Naive thymus-derived CD8-positive, alpha-beta T cell (primary cell): ENCODE results near the gene TRAPPC5. TPM values are rescaled to one million over a fixed set of nuclear protein-coding genes. Genes with fewer than 3 reads are reported as not detected.

Source experiments
- ATAC-seq, 2 donors: fragments of 150-1000 bp; cut with Tn5 transposase in 1 of 2; sonication (Bioruptor Pico), chemical (Tn5 transposase) in 1 of 2; 1 replicate in 1 of 2; 2 replicates in 1 of 2; pipeline ENCODE4 v1.10.0; 2021; ENCODE audit warnings: mild to moderate bottlenecking in 2 of 2, moderate library complexity in 2 of 2
- POLR2A ChIA-PET: fragments of 350-600 bp; sonication (Branson Sonifier 250); formaldehyde crosslinking; loops from one replicate; lab custom pipeline; 2021; ENCODE audit warnings: antibody characterized with exemption; lab: Charles Lee
- DNase-seq, 10 donors: peaks; one replicate each; pipeline versions ENCODE4 v3.0.0 to v3.0.0-alpha.2; 2020 to 2022
- H3K27ac Mint-ChIP-seq, 10 donors: one replicate each; pipeline ENCODE4 v1.8.0; 2020 to 2022; ENCODE audit warnings: mild to moderate bottlenecking in 10 of 10, mixed read lengths in 10 of 10, moderate library complexity in 4 of 10, inconsistent platforms in 1 of 10
- H3K27me3 Mint-ChIP-seq, 5 donors: one replicate each; pipeline ENCODE4 v1.8.0; 2021 to 2022; ENCODE audit warnings: mixed read lengths in 5 of 5
- H3K36me3 Mint-ChIP-seq, 3 donors: one replicate each; pipeline ENCODE4 v1.8.0; 2020 to 2022; ENCODE audit warnings: mixed read lengths in 3 of 3, mild to moderate bottlenecking in 2 of 3, inconsistent platforms in 1 of 3
- H3K4me1 Mint-ChIP-seq, 4 donors: one replicate each; pipeline ENCODE4 v1.8.0; 2021 to 2022; ENCODE audit warnings: mixed read lengths in 4 of 4
- H3K4me3 Mint-ChIP-seq, 10 donors: one replicate each; pipeline ENCODE4 v1.8.0; 2020 to 2022; ENCODE audit warnings: mild to moderate bottlenecking in 10 of 10, mixed read lengths in 10 of 10, moderate library complexity in 6 of 10, inconsistent platforms in 1 of 10
- H3K9me3 Mint-ChIP-seq, 9 donors: one replicate each; pipeline ENCODE4 v1.8.0; 2020 to 2022; ENCODE audit warnings: mixed read lengths in 9 of 9, mild to moderate bottlenecking in 3 of 9, inconsistent platforms in 1 of 9, moderate library complexity in 1 of 9
- polyA plus RNA-seq, 3 donors: library from polyadenylated mRNA; unstranded; fragments of 300-500 nt; fragmentation: Illumina TruSeq; gene quantifications; one replicate each; pipeline ENCODE4 v1.2.3, GENCODE V29; 2021
- total RNA-seq, 8 experiments: library from RNA in 2 of 8; stranded (reverse) in 2 of 8; gene quantifications; one replicate each; pipeline ENCODE4 v1.2.3 and lab custom pipeline; 2021 to 2026

TRAPPC5 gene
- total and polyA plus RNA-seq, 5 experiments from 2014 or later: 66.5 to 208 (median 154) TPM

DNA sequence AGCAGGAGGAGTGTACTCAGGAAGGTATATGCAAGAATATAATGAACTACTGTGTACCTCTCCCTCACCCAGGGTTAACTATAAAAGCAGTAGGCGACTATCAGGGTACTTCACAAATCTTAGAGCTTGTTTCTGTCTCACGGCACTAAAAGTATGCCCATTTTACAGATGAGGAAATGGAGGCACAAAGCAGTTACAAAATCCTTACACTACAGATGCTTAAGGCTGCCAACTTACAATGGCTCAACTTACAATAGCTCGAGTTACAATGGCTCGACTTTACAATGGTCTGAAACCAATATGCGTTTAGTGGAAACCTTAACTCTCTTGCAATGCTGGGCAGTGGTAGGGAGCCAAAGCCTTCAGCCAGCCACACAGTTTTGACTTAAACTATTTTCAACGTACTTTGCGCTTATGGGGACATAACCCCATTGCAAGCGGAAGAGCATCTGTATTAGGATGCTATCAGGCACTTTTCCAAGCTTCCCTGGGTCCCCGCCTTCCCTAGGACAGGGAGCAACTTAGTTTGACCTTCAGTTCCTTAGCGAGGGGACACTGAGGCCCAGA, 17.2 kb downstream of the TRAPPC5 start:
- H3K9me3 Mint-ChIP-seq: no peaks in the 10 kb centered on the region
- DNase-seq: no peak
- no peak overlapping the region for H3K27ac Mint-ChIP-seq
- POLR2A ChIA-PET: interaction anchor here (0.6 to 2.6 kb wide), 3 partner anchors 11 to 306 kb away, joined by 3 to 11 read pairs (median 3); partner anchors contain the start of gene TRAPPC5
- peaks cover 11 to 56% (median 28%) of the 10 kb centered on the region in 4 donors for H3K4me1 Mint-ChIP-seq
- H3K36me3 Mint-ChIP-seq: no peaks in the 10 kb centered on the region
- peaks cover 0 to 6% (median 0%) of the 10 kb centered on the region in 5 donors for H3K27me3 Mint-ChIP-seq
- no peak overlapping the region for H3K4me3 Mint-ChIP-seq
- ATAC-seq: no peak

DNA sequence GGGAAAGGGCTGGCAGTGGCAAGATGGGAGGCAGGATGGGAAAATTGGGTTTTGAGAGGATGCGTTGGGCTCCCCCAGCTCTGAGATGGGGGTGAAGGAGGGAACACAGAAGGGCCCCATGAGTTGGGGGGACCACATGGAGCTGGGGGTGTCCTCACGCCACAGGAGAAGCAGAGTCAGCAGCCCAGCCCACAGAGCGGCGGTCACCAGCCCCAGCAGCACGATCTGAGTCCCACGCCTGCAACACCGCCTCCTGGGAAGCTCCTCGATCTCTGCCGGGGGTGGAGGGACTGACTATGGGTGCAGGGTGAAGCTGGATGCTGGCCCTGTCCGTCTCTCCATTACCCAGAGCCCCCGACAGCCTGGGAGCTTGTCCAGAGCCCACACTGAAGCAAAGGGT, 17.9 kb downstream of the TRAPPC5 start:
- no peaks in the 10 kb centered on the region for H3K36me3 Mint-ChIP-seq
- POLR2A ChIA-PET: interaction anchor here (0.6 to 2.6 kb wide), 5 partner anchors 8 to 313 kb away, joined by 3 to 11 read pairs (median 4); partner anchors contain the start of gene TRAPPC5

DNA sequence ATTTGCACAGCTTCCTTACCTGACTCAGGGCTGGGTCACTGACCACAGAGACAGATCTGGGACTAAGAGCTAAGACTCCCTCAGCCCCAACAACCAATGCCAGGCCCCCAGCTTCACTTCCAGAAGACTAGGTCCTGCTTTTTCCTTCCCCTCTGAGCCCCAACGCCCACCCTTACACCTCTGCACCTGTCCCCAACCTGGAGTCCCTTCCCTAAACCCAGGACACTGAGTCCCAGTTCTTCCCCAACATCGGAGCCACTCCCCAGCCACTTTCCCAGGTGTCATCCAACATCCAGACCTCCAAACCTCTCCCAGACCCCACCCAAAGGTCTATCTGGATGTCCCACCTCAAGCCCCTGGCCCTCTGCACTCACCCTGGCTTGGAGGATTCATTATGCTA, 18.4 kb downstream of the TRAPPC5 start:
- peak overlapping the region in 3 of 10 donors; percentile 24 to 81 (median 65) for H3K27ac Mint-ChIP-seq
- peak overlapping the region in 1 of 10 donors; percentile 63 for H3K4me3 Mint-ChIP-seq
- peaks cover 18 to 63% (median 37%) of the 10 kb centered on the region in 4 donors for H3K4me1 Mint-ChIP-seq

More for the DNA sequence above, 17.9 kb downstream of the TRAPPC5 start:
- H3K9me3 Mint-ChIP-seq: no peaks in the 10 kb centered on the region
- peak overlapping the region in 1 of 10 donors; percentile 65 for H3K27ac Mint-ChIP-seq
- peaks cover 0 to 6% (median 0%) of the 10 kb centered on the region in 5 donors for H3K27me3 Mint-ChIP-seq
- DNase-seq (no peak), ATAC-seq (no peak)
- no peak overlapping the region for H3K4me3 Mint-ChIP-seq
- H3K4me1 Mint-ChIP-seq: peaks cover 15 to 61% (median 33%) of the 10 kb centered on the region in 4 donors

DNA sequence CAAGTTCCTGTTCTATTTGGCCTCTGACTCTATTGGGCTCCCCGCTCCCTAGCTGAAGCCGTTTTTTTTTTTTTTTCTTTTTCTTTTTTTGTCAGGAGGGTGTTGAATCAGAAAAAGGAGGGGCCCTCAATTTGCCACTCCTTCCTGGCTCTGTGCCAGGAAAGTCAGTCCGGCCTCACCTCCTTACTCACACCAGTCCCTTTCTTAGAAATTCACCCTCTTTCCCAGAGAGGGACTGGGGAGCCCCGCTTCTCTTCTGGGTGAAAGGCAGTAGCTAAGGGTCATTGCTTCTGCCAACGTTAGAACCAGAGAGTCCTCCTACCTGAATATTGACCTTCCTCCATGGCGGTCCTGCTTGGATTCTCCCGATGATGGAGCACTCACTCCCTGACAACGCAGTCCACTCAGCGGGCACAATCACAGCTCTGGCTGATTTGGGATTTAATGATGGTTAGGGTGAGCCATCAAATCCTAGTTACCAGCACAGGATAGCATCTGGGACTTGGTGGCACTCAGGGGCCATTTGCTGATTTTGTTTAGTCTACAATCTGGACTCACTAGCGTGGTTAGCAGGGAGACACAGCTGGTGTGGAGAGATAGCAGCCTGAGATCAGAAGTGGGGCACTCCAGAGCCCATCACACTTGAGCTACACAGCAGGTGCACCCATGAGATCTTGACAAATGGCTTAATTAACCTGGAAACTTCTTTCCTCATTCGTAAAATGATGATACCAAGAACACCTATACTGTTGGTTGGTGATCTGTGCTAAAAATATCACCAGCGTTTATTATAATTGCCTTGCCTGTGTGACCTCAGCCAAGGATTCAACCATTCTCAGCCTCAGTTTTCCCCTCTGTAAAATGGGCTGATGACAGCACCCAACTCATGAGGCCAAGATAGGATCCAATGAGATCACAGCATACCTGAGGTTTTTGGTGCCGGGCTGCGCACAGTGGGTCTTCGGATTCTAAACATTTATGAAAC, 19.1 kb downstream of the TRAPPC5 start:
- peak overlapping the region in 1 of 10 donors; percentile 63 for H3K4me3 Mint-ChIP-seq
- ATAC-seq (no peak), DNase-seq (no peak)
- POLR2A ChIA-PET: interaction anchor here (0.8 kb wide), 1 partner anchor 19 kb away, joined by 4 read pairs; the partner anchor contains the start of gene TRAPPC5
- peak overlapping the region in 8 of 10 donors; percentile 20 to 81 (median 54) for H3K27ac Mint-ChIP-seq
- H3K9me3 Mint-ChIP-seq: no peaks in the 10 kb centered on the region
- no peaks in the 10 kb centered on the region for H3K36me3 Mint-ChIP-seq
- peaks cover 15 to 62% (median 41%) of the 10 kb centered on the region in 4 donors for H3K4me1 Mint-ChIP-seq
- peaks cover 0 to 6% (median 0%) of the 10 kb centered on the region in 5 donors for H3K27me3 Mint-ChIP-seq

More for the DNA sequence above, 18.4 kb downstream of the TRAPPC5 start:
- POLR2A ChIA-PET: interaction anchor here (0.8 to 1.0 kb wide), 2 partner anchors 8 to 18 kb away, joined by 4 read pairs; partner anchors contain the start of gene TRAPPC5
- DNase-seq: no peak
- no peak for ATAC-seq
- peaks cover 0 to 6% (median 0%) of the 10 kb centered on the region in 5 donors for H3K27me3 Mint-ChIP-seq
- no peaks in the 10 kb centered on the region for H3K36me3 Mint-ChIP-seq
- H3K9me3 Mint-ChIP-seq: no peaks in the 10 kb centered on the region

DNA sequence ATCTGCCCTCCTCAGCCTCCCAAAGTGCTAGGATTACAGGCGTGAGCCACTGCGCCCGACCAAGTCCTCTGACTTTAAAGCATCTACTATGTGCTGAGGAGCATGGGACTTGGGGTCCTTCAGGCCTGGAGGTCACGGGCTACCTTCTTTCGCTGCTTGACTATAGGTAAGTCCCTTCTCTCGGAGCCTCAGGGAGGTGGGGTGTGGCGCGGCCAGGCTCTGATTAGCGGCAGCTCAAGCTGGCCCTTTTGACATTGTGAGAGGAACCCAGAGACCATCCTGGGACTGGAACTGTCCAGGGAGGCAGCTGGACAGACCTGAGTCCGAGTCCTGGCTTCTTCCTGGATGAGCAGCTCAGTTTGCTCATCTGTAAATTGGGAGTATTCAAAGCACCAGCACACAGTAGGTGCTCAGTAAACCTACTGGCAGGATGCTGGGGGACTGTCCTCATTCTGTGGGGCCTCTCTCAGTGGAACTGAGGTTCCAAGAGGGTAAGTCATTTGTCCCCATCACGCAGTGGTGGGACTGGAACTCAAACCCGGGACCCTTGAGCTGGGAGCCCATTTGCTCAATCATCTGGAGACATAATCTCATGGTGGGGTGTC, 20.5 kb downstream of the TRAPPC5 start:
- ATAC-seq (no peak), DNase-seq (no peak)
- H3K36me3 Mint-ChIP-seq: no peaks in the 10 kb centered on the region
- H3K27me3 Mint-ChIP-seq: peaks cover 0 to 6% (median 0%) of the 10 kb centered on the region in 5 donors
- H3K9me3 Mint-ChIP-seq: no peaks in the 10 kb centered on the region
- POLR2A ChIA-PET: interaction anchor here (0.6 to 1.4 kb wide), 5 partner anchors 13 to 791 kb away, joined by 3 to 5 read pairs (median 3); partner anchors contain the start of gene TRAPPC5
- H3K4me3 Mint-ChIP-seq: peak overlapping the region in 1 of 10 donors; percentile 65
- H3K4me1 Mint-ChIP-seq: peaks cover 21 to 68% (median 54%) of the 10 kb centered on the region in 4 donors
- H3K27ac Mint-ChIP-seq: peak overlapping the region in 3 of 10 donors; percentile 4 to 98 (median 84)

DNA sequence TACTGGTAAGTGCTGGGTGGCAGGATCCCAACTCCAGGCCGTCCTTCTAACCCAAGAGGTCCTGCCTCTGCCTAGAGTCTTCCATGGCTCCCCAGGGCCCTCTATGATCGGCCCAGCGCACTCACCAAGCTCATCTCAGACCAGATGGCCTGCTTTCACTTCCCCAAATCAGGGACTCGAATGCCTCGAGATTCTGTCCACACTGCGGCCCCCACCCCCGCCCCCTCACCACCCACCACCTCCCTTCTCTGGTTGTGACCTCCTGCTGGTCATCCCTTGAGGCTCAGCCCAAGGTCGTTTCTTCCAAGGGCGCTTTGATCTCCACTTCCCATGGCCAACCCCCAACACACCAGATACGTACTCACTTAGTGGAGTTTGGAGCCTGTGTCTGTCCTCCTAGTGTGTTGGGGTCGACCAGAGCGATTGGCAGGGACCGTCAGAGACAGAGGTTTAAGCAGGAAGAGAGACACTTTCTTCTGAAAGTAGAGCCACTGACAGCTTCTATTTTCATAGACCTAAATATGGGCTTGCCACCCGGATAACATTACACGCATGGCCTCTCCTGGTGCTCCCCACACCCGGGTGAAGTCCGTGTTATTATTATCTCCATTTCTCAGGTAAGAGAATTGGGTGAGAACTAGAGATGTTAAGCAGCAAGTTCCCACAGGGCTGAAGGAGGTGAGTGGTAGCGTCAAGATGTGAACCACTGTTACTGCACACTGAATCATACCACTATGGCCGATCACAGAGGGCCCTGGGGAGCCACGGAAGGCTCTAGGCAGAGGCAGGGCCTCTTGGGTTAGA, 21.2 kb downstream of the TRAPPC5 start, which contains the start of gene FCER2:
Gene FCER2 (minus strand): TSS at position 478 of the 804 bp plus-strand sequence. CDS start 2,371 bp downstream, outside the sequence.
- H3K27ac Mint-ChIP-seq: peak within 1 kb of the TSS; percentile 73 to 98 (median 82)
- ATAC-seq: no peak

DNA sequence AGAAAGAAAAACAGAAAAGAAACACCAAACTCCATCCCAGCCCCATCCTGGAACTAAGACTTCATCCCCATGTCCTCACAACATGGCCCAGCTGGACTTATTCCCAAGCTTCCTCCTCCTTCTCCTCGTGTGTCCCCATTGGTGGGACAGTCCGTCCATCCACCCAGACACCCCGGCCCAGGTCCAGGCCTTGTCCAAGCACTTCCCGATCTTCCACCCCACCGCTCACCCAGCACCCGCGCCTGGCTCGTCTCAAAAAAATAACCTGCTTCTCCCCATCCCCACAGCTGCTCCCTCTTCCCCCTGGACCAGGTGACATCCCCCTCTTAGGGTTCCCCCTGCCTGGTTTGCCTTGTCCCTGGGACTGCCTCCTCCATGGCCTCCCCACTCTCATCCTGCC, 22.7 kb downstream of the TRAPPC5 start:
- peak overlapping the region in 1 of 10 donors; percentile 74 for H3K4me3 Mint-ChIP-seq
- H3K27ac Mint-ChIP-seq: peak overlapping the region; percentile 28 to 99 (median 83)

More for the DNA sequence above, 21.2 kb downstream of the TRAPPC5 start, which contains the start of gene FCER2:
- POLR2A ChIA-PET: interaction anchor here (0.6 to 1.4 kb wide), 3 partner anchors 18 to 791 kb away, joined by 3 to 5 read pairs (median 4); partner anchors contain the start of gene TRAPPC5
- Mint-ChIP-seq H3K4me3 (peak within 1 kb of the TSS in 3 of 10 donors; percentile 26 to 65 (median 48)), H3K36me3 (no peaks in the 10 kb centered on the region), H3K27me3 (peaks cover 0 to 6% (median 0%) of the 10 kb centered on the region in 5 donors), H3K9me3 (no peaks in the 10 kb centered on the region), H3K4me1 (peaks cover 27 to 72% (median 60%) of the 10 kb centered on the region in 4 donors)
- no peak for DNase-seq

DNA sequence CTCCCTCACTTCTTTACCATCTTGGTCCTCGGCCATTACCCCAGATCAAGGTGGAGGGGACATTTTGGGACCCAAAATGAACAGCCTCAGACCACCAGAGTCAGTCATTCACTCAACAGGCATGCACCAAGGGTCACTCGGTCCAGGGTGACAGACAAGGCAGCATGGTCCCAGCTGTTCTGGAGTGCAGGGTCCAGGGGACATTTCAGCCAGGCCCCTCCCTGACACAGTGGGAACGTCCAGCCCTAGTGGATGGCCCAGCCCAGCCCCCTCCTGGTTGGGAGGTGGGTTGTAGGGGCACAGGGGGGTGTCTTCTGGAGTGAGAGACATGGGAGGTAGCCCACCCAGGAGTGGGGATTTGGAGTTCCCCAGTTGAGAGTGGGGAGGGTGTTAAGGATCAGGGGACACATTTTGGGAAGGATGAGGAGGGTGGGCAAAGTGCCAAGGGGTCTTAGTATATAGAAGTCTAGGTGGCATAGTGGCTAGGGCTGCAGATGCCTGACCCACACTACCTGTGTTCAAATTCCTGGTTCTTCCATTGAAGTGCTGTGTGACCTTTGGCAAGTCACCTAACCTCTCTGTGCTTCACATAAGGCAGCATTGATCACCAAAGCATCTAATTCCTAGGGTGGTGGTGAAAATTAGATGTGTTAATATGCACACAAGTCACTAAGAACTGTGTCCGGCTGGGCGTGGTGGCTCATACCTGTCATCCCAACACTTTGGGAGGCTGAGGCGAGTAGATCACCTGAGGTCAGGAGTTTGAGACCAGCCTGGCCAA, 23.8 kb downstream of the TRAPPC5 start:
- H3K27me3 Mint-ChIP-seq: no peaks in the 10 kb centered on the region
- no peaks in the 10 kb centered on the region for H3K9me3 Mint-ChIP-seq
- ATAC-seq: no peak
- POLR2A ChIA-PET: interaction anchor here (0.7 to 2.9 kb wide), 4 partner anchors 16 to 57 kb away, joined by 3 to 29 read pairs (median 8); partner anchors contain the start of gene TRAPPC5
- H3K4me3 Mint-ChIP-seq: peak overlapping the region in 2 of 10 donors; percentile 9 to 30
- DNase-seq: no peak
- H3K36me3 Mint-ChIP-seq: no peaks in the 10 kb centered on the region
- H3K4me1 Mint-ChIP-seq: peaks cover 25 to 74% (median 69%) of the 10 kb centered on the region in 4 donors
- H3K27ac Mint-ChIP-seq: peak overlapping the region; percentile 75 to 99 (median 98)

More for the DNA sequence above, 22.7 kb downstream of the TRAPPC5 start:
- POLR2A ChIA-PET: interaction anchor here (0.6 to 0.8 kb wide), 4 partner anchors 13 to 564 kb away, joined by 3 to 4 read pairs (median 3); no protein-coding TSS in a partner anchor
- H3K27me3 Mint-ChIP-seq: peaks cover 0 to 5% (median 0%) of the 10 kb centered on the region in 5 donors
- no peaks in the 10 kb centered on the region for H3K9me3 Mint-ChIP-seq
- no peaks in the 10 kb centered on the region for H3K36me3 Mint-ChIP-seq
- peaks cover 30 to 72% (median 68%) of the 10 kb centered on the region in 4 donors for H3K4me1 Mint-ChIP-seq
- no peak for DNase-seq
- no peak for ATAC-seq

DNA sequence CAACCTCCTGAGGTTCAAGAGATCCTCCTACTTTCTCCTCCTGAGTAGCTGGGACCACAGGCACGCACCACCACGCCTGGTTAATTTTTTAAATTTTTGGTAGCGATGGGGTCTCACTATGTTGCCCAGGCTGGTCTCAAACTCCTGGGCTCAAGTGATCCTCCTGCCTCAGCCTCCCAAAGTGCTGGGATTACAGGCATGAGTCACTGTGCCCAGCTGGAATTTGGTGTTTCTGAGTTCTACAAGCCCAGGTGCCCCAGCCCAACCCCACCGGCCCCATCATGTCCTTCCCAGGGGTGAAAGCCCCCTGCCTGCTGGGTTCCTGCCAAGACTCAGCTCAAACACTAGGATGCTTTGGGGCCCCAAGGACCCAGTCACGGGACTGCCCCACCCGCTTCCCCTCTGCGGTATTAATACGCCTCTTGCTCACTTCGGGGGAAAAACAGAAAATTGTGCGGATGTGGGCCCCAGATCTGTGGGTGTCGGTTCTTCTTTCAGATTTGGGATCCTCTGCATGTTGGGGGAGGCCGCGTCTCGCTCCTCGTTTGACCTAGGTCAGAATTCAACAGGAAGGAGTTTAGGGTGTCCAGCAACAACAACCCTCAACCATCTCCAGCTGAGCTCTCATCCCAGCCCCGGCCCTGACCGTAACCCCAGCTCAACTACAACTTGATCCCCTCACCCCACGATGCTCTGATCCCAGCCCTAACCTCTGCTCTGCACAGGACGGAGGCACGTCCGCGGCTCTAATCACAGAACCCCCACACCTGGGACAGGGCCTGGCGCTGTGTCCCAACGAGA, 25.0 kb downstream of the TRAPPC5 start:
- POLR2A ChIA-PET: interaction anchor here (0.6 to 2.9 kb wide), 14 partner anchors 9 to 351 kb away, joined by 3 to 29 read pairs (median 6); partner anchors contain the start of genes SNAPC2 and TRAPPC5
- H3K4me1 Mint-ChIP-seq: peaks cover 28 to 73% (median 70%) of the 10 kb centered on the region in 4 donors
- H3K9me3 Mint-ChIP-seq: no peaks in the 10 kb centered on the region
- peak overlapping the region; percentile 74 to 91 (median 80) for H3K4me3 Mint-ChIP-seq
- H3K27ac Mint-ChIP-seq: peak overlapping the region; percentile 96 to 99 (median 98)
- H3K36me3 Mint-ChIP-seq: no peaks in the 10 kb centered on the region
- DNase-seq (peak; percentile 48 to 90 (median 77)), ATAC-seq (peak; percentile 95 to 99)
- H3K27me3 Mint-ChIP-seq: no peaks in the 10 kb centered on the region
